NT2/D1 (cell line): ENCODE measurements around the gene GMEB2.

ENCODE experiments used
- DNase-seq: peaks from one replicate; pipeline ENCODE4 v3.0.0-alpha.2; 2011; ENCODE audit warnings: low read depth, low spot score
- H3K27me3 ChIP-seq: 2 replicates; pipeline ENCODE4 v1.6.0; 2011; ENCODE audit warnings: mild to moderate bottlenecking; ENCODE audit not compliant: insufficient read length, insufficient read depth
- H3K36me3 ChIP-seq: 2 replicates; pipeline ENCODE4 v1.6.1; 2011; ENCODE audit warnings: mild to moderate bottlenecking, low read length, mixed read lengths; ENCODE audit not compliant: insufficient read depth, insufficient read length
- H3K4me1 ChIP-seq: 2 replicates; pipeline ENCODE4 v1.5.1; 2011; ENCODE audit not compliant: insufficient read depth, insufficient read length
- H3K4me3 ChIP-seq: 2 replicates; pipeline ENCODE4 v1.5.1; 2011; ENCODE audit warnings: low read depth; ENCODE audit not compliant: insufficient read length
- H3K9ac ChIP-seq: 2 replicates; pipeline ENCODE4 v1.6.0; 2011; ENCODE audit warnings: low read depth; ENCODE audit not compliant: insufficient read length
- H3K9me3 ChIP-seq: 2 replicates; pipeline ENCODE4 v1.5.1; 2011; ENCODE audit warnings: mild to moderate bottlenecking, low read length; ENCODE audit not compliant: insufficient read depth
- SUZ12 ChIP-seq: IDR thresholded peaks from 2 replicates; pipeline ENCODE4 v1.6.1; 2011; ENCODE audit not compliant: insufficient read length, insufficient read depth; ENCODE audit errors: extremely low read depth
- YY1 ChIP-seq: IDR thresholded peaks from 2 replicates; pipeline ENCODE4 v1.6.1; 2011; ENCODE audit not compliant: insufficient read length, insufficient read depth
- ZNF274 ChIP-seq: IDR thresholded peaks from 2 replicates; pipeline ENCODE4 v1.6.1; 2011; ENCODE audit warnings: mild to moderate bottlenecking, low read depth, low read length

Gene GMEB2

DNA sequence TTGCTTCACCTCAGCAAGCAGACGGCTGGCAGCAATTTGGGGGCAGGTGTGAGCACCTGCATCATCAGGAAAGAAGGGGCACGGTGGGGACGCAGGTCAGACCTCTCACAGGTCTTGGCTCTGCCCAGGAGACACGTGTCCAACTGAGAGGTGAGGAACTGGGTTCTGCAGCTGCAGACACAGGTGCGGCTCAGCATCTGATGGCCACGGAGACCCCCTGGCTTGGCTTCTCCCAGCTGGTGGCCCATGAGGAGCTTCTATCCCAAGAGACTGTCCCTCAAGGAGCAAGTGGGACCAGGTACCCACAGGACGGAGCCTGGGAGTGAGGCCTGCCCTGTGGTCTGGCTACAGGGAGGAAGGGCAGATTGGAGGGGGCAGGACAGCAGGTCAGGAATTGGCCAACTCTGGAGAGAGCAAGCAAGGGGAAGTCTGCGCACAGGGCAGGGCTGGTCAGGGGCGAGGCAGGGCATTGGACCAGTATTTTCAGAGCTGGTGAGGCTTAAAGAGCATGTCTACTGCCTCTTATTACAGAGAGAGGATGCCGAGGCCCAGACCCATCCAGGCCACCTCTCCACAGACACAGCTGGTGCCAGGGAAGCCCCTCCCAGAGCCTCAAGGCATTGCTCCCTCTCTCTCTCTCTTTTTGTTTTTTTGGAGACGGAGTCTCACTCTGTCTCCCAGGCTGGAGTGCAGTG lies 22.1 kb upstream of the GMEB2 start:
- no peak overlapping the region for H3K9ac ChIP-seq

DNA sequence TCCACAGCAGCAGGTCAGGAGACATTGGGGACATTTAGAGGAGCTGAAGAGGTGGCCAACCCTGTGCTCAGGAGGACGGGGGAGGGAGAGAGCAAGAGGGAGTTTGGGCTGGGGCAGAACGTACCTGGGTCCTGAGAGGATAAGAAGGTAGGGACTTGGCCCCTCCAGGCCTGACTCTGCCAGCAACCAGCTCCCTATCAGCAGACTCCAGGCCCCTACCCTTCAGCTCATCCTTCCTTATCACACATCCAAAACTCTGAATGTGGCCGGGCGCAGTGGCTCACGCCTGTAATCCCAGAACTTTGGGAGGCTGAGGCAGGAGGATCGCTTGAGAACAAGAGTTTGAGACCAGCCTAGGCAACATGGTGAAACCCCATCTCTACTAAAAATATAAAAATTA lies 21.3 kb upstream of the GMEB2 start:
- Histone ChIP-seq H3K4me3 (no peak overlapping the region), H3K9ac (no peak overlapping the region), H3K9me3 (no peaks in the 10 kb centered on the region)

More for the DNA sequence above, 22.1 kb upstream of the GMEB2 start:
- peaks cover 4% of the 10 kb centered on the region for H3K36me3 ChIP-seq
- H3K9me3 ChIP-seq = no peaks in the 10 kb centered on the region
- no peak overlapping the region for H3K4me3 ChIP-seq
- H3K27me3 ChIP-seq = peaks cover 9% of the 10 kb centered on the region
- no peak for DNase-seq
- no peak for TF ChIP-seq ZNF274
- TF ChIP-seq YY1 = no peak
- TF ChIP-seq SUZ12 = no peak
- H3K4me1 ChIP-seq = peaks cover 14% of the 10 kb centered on the region

DNA sequence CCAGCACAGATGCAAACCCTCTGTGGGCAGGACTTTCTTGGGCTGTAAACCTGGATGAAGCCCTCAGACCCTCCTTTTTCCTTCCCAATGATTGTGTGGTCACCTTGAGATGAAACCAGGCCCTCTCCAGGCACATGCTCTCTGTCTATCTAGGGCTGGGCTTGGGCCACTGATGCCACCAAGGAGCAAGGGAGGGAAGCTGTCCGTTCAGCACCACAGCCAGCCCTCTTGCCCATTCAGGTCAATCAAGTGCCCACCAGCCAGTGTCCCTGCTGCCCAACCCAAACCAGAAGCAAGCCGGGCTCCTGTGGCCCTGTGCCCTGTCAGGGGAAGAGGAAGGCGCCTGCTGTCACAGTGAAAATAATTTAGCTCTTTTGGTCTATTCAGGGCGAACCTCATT lies 18.3 kb upstream of the GMEB2 start:
- H3K9me3 ChIP-seq = no peaks in the 10 kb centered on the region
- peaks cover 6% of the 10 kb centered on the region for H3K36me3 ChIP-seq
- DNase-seq = no peak
- H3K4me1 ChIP-seq = peaks cover 14% of the 10 kb centered on the region
- no peaks in the 10 kb centered on the region for H3K27me3 ChIP-seq
- H3K9ac ChIP-seq = no peak overlapping the region
- no peak overlapping the region for H3K4me3 ChIP-seq
- TF ChIP-seq ZNF274 (no peak), SUZ12 (no peak), YY1 (no peak)

More for the DNA sequence above, 21.3 kb upstream of the GMEB2 start:
- TF ChIP-seq ZNF274 (no peak), SUZ12 (no peak), YY1 (no peak)
- Histone ChIP-seq H3K4me1 (peaks cover 21% of the 10 kb centered on the region), H3K36me3 (peaks cover 6% of the 10 kb centered on the region), H3K27me3 (peaks cover 9% of the 10 kb centered on the region)
- no peak for DNase-seq

DNA sequence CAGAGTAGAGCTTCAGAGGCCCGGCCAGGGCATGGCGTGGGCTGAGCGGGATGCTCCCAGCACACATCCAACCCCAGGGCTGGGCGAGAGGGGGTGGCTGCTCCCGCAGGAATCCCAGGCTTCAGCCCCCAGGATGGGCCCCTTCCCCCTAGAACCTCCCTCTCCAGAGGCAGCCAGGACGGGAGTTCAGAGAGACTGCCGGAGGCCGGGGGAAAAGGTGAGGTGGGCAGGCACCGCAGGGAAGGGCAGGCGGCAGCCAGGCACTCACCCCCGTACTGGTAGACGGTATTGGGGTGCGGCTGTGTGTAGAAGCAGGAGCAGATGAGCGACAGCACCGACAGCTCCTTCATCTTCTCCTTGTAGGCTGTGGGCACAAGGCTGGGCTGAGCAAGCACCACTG lies 17.0 kb upstream of the GMEB2 start:
- H3K36me3 ChIP-seq = peaks cover 5% of the 10 kb centered on the region
- H3K27me3 ChIP-seq = no peaks in the 10 kb centered on the region
- DNase-seq = no peak
- TF ChIP-seq SUZ12 (no peak), YY1 (no peak), ZNF274 (no peak)
- H3K4me3 ChIP-seq = no peak overlapping the region
- H3K4me1 ChIP-seq = peaks cover 21% of the 10 kb centered on the region
- H3K9me3 ChIP-seq = no peaks in the 10 kb centered on the region
- H3K9ac ChIP-seq = peak overlapping the region; percentile 11

DNA sequence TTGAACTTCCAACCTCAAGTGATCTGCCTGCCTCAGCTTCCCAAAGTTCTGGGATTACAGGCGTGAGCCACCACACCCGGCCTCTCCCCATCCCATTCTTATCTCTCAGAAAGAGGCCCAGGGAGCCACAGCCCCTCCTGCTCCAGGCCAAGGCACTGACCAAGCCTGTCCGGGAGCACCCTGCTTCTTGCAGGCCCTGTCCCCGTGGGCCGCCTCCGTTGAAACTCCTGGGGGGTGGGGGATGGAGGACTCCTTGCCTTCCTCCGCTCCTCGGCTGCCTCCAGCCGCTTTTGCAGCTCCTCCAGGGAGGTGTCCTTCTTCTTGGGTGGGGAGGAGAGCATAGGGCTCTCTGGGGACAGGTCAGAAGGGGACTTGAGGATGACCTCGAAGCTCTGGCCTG lies 16.6 kb upstream of the GMEB2 start:
- DNase-seq = no peak
- peaks cover 21% of the 10 kb centered on the region for H3K4me1 ChIP-seq
- no peak for TF ChIP-seq ZNF274
- TF ChIP-seq YY1 = no peak
- no peak for TF ChIP-seq SUZ12
- H3K27me3 ChIP-seq = no peaks in the 10 kb centered on the region
- no peaks in the 10 kb centered on the region for H3K9me3 ChIP-seq
- H3K4me3 ChIP-seq = no peak overlapping the region
- peak overlapping the region; percentile 11 for H3K9ac ChIP-seq
- peaks cover 2% of the 10 kb centered on the region for H3K36me3 ChIP-seq

GRCh38 chr20:63642527-63643247 lies 15.8 kb upstream of the GMEB2 start:
- no peak for TF ChIP-seq SUZ12
- TF ChIP-seq YY1 = no peak
- no peak for TF ChIP-seq ZNF274
- Histone ChIP-seq H3K9ac (peak overlapping the region; percentile 91), H3K4me3 (peak overlapping the region; percentile 63), H3K9me3 (no peaks in the 10 kb centered on the region), H3K4me1 (peaks cover 24% of the 10 kb centered on the region), H3K27me3 (no peaks in the 10 kb centered on the region), H3K36me3 (peaks cover 2% of the 10 kb centered on the region)
- no peak for DNase-seq

DNA sequence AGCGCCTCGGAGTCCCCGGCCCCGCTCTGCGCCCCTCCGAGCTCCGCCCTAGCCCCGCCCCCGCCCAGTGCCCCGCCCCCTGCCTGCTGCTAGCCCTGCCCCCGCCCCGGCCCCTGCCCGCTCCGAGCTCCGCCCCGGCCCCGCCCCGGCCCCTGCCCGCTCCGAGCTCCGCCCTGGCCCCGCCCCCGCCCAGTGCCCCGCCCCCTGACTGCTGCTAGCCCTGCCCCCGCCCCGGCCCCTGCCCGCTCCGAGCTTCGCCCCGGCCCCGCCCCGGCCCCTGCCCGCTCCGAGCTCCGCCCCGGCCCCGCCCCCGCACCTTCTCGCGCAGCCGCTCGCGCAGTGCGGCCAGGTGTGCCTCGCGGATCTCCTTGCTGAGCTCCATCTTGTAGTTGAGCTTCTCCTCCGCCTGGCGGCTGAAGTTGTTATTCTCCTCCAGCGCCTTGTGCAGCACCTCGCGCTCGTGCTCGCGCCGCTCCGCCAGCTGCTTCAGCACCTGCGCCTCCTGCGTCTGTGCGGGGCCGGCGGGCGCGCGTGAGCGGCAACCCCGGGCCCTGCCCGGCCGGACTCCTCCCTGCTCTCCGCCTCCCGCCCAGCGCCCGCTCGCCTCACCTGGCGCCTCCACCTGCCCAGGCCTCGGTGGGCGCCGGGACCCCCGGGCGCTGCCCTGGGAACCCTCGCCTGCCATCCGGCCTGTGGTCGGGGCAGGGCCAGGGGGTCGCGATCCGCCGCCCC lies 15.1 kb upstream of the GMEB2 start:
- TF ChIP-seq ZNF274 = no peak
- TF ChIP-seq YY1 = no peak
- TF ChIP-seq SUZ12 = no peak
- Histone ChIP-seq H3K9ac (peak overlapping the region; percentile 91), H3K9me3 (no peaks in the 10 kb centered on the region), H3K27me3 (no peaks in the 10 kb centered on the region), H3K4me1 (peaks cover 28% of the 10 kb centered on the region), H3K36me3 (peaks cover 2% of the 10 kb centered on the region), H3K4me3 (peak overlapping the region; percentile 63)
- DNase-seq = peak; percentile 94
